GM21619 (cell line): ENCODE results near the gene ATP1B1.

Experiments used
- ATAC-seq: cut with Tn5 transposase; IDR thresholded peaks from one replicate; pipeline ENCODE4 v1.9.1; 2021; ENCODE audit not compliant: unreplicated experiment

Gene ATP1B1

GRCh38 chr1:169180174-169180573, 73.7 kb downstream of the ATP1B1 start:
- no peak for ATAC-seq
